Activated CD8-positive, alpha-beta T cell treated with anti-CD3 and anti-CD28 coated beads, Interleukin-2, amount 10 ng/mL, durations not matched to agents 7 days and 5 days (primary cell): Measurements from ENCODE around the gene KCNQ4. TPM values are rescaled to one million over a fixed set of nuclear protein-coding genes. Genes with fewer than 3 reads are reported as not detected.

ENCODE experiments used
- ATAC-seq: fragments of 150-1000 bp; cut with Tn5 transposase; one replicate; pipeline ENCODE4 v1.10.0; 2021; ENCODE audit warnings: moderate library complexity
- CTCF ChIA-PET: fragments of 350-600 bp; sonication (Branson Sonifier 250); formaldehyde crosslinking; loops from one replicate; lab custom pipeline; 2021; ENCODE audit warnings: antibody characterized with exemption; lab: Charles Lee
- POLR2A ChIA-PET: fragments of 350-600 bp; sonication (Branson Sonifier 250); formaldehyde crosslinking; loops from one replicate; lab custom pipeline; 2021; ENCODE audit warnings: antibody characterized with exemption; lab: Charles Lee
- DNase-seq: peaks from one replicate; pipeline ENCODE4 v3.0.0-alpha.2; 2020
- H3K27ac Mint-ChIP-seq: one replicate; pipeline ENCODE4 v1.8.0; 2021; ENCODE audit warnings: mild to moderate bottlenecking, mixed read lengths
- H3K27me3 Mint-ChIP-seq: one replicate; pipeline ENCODE4 v1.8.0; 2021; ENCODE audit warnings: low read depth, mixed read lengths
- H3K36me3 Mint-ChIP-seq: one replicate; pipeline ENCODE4 v1.8.0; 2021; ENCODE audit warnings: low read depth, mixed read lengths
- H3K4me1 Mint-ChIP-seq: one replicate; pipeline ENCODE4 v1.8.0; 2021; ENCODE audit warnings: low read depth, mixed read lengths
- H3K4me3 Mint-ChIP-seq: one replicate; pipeline ENCODE4 v1.8.0; 2021; ENCODE audit warnings: mild to moderate bottlenecking, mixed read lengths
- H3K9me3 Mint-ChIP-seq: one replicate; pipeline ENCODE4 v1.8.0; 2022; ENCODE audit warnings: mixed read lengths; ENCODE audit not compliant: insufficient read depth
- total RNA-seq, 2 experiments: library from RNA; stranded (reverse); gene quantifications; one replicate each; pipeline ENCODE4 v1.2.3, GENCODE V29; 2021

KCNQ4 gene
- total RNA-seq, 2 experiments from 2014 or later: 0.73 to 0.87 TPM

DNA sequence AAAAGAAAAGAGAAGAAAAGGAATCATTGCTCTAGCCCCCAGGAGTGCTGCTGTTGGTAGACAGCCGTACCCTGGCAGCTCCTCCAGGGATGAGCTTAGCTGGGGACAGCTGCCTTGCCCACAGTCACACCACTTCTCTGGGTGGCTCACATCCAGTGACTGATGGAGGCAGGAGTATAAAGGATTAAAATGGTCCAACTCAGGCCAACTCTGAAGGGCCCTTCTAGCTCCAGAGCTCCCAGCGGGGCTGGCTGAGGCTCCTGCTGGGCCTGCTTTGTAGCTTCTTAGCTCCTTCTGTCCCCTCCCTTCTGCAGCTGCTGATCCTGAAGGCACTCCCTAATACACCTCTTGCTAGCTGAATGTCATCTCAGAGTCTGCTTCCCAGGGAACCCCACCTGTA lies 74.2 kb downstream of the KCNQ4 start:
- no peaks in the 10 kb centered on the region for H3K9me3 Mint-ChIP-seq
- DNase-seq (no peak), ATAC-seq (no peak)
- CTCF ChIA-PET: interaction anchor here (1.0 to 8.1 kb wide), 6 partner anchors 9 to 232 kb away, joined by 3 to 130 read pairs (median 4); no protein-coding TSS in a partner anchor
- POLR2A ChIA-PET: interaction anchor here (1.2 kb wide), 1 partner anchor 123 kb away, joined by 4 read pairs; no protein-coding TSS in a partner anchor
- peaks cover 21% of the 10 kb centered on the region for H3K27me3 Mint-ChIP-seq
- H3K4me1 Mint-ChIP-seq: peaks cover 9% of the 10 kb centered on the region
- no peak overlapping the region for H3K27ac Mint-ChIP-seq
- H3K36me3 Mint-ChIP-seq: peaks cover 3% of the 10 kb centered on the region
- no peak overlapping the region for H3K4me3 Mint-ChIP-seq

DNA sequence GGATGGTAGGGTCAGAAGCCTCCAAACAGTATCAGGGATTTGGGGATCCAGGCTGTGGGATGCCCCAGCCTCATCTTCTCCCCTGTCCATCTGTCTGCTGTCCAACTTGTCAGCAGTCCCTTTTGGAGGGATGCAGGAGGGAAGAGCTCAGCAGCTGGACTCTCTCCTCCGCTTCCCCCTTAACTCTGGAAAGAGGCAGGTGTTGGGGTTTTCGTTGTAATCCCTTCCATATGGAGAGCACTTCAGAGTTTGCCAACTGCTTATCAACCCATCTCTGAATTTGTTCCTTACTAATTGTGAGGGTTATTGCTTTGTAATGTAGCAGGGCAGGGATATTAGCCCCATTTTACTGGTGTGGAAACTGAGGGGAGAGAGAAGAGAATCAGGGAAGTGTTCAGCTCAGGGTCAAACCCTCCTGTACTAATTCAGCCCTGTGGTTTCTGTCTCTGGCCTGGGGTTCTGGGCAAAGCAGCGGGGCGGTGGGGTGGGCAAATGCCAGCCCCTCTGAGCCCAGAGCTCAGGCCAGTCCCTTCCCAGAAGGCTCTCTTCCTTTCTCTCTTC lies 75.3 kb downstream of the KCNQ4 start:
- DNase-seq: no peak
- Mint-ChIP-seq H3K27ac (no peak overlapping the region), H3K36me3 (peaks cover 3% of the 10 kb centered on the region), H3K9me3 (no peaks in the 10 kb centered on the region), H3K4me3 (no peak overlapping the region), H3K4me1 (peaks cover 21% of the 10 kb centered on the region), H3K27me3 (peaks cover 21% of the 10 kb centered on the region)
- POLR2A ChIA-PET: interaction anchor here (0.7 to 1.1 kb wide), 3 partner anchors 9 to 96 kb away, joined by 3 read pairs; no protein-coding TSS in a partner anchor
- CTCF ChIA-PET: interaction anchor here (0.6 to 8.1 kb wide), 6 partner anchors 9 to 190 kb away, joined by 3 to 130 read pairs (median 4); no protein-coding TSS in a partner anchor
- no peak for ATAC-seq

DNA sequence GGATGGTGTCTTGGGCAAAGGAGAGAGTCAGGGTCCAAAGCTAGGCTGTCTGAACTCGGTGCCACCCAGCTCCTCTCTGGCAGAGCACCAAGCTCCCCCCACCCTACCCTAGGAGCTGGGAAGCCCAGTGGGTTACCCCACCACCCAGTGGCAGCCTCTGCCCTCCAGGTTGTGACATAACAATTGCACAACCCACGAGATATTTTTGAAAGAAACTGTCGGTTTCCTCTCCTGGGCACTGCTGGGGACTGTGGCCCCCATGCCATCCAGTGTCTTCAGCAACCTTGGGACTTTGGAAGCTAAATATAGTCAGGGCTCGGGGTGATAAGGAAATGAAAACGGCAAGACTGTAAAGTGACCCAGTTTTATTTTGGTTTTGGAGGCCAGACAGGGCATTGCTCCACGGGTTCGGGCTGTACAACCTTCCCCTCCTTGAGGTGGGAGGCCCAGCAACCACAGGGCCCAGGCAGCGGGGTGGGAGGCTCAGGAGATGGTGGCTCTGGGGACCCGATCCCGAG lies 77.2 kb downstream of the KCNQ4 start:
- Mint-ChIP-seq H3K4me3 (peak overlapping the region; percentile 79), H3K27ac (peak overlapping the region; percentile 88), H3K36me3 (peaks cover 3% of the 10 kb centered on the region), H3K9me3 (no peaks in the 10 kb centered on the region), H3K4me1 (peaks cover 30% of the 10 kb centered on the region), H3K27me3 (peaks cover 21% of the 10 kb centered on the region)
- ChIA-PET CTCF (interaction anchor here (0.7 to 8.1 kb wide), 5 partner anchors 12 to 89 kb away, joined by 3 to 130 read pairs (median 6); no protein-coding TSS in a partner anchor), POLR2A (interaction anchor here (3.0 kb wide), 1 partner anchor 169 kb away, joined by 14 read pairs; the partner anchor contains the start of gene NFYC)
- no peak for ATAC-seq
- no peak for DNase-seq

DNA sequence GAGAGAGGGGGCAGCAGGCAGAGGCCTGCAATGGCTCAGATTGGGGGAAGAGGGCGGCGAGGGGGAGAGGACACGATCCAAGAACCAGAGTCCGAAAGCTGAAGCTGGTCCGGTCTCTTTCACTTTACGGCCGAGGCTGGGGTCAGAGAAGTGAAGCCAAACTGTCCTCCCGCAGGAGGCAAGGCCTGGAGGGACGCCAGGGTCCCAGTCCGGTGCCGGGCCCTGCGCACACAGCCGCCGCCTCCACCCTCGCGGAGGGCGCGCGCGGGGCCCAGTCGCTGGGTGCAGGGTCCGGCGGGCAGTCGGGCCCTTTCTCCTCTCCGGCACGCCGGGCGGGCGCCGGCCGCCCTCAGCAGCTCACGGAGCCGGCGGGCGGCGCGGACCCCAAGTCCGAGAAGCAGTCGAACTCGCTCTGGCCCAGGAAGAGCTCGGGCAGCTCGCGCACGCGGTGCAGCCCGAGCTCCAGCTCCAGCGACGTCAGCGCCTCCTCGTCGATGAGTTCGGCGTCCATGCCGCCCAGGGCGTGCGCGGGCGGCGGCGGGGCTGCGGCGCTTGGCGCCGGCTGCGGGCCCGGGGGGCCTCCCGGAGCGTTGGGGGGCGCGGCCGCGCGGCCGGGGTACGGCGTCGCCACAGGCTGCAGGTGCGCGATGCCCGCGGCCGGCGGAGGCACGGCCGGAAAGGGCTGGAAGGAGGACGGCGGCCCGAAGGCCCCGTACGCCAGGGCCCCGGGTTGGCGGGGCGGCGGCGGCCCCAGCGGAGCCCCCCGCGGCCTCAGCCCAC lies 77.8 kb downstream of the KCNQ4 start:
- H3K9me3 Mint-ChIP-seq: no peaks in the 10 kb centered on the region
- DNase-seq: peak; percentile 51
- no peak for ATAC-seq

DNA sequence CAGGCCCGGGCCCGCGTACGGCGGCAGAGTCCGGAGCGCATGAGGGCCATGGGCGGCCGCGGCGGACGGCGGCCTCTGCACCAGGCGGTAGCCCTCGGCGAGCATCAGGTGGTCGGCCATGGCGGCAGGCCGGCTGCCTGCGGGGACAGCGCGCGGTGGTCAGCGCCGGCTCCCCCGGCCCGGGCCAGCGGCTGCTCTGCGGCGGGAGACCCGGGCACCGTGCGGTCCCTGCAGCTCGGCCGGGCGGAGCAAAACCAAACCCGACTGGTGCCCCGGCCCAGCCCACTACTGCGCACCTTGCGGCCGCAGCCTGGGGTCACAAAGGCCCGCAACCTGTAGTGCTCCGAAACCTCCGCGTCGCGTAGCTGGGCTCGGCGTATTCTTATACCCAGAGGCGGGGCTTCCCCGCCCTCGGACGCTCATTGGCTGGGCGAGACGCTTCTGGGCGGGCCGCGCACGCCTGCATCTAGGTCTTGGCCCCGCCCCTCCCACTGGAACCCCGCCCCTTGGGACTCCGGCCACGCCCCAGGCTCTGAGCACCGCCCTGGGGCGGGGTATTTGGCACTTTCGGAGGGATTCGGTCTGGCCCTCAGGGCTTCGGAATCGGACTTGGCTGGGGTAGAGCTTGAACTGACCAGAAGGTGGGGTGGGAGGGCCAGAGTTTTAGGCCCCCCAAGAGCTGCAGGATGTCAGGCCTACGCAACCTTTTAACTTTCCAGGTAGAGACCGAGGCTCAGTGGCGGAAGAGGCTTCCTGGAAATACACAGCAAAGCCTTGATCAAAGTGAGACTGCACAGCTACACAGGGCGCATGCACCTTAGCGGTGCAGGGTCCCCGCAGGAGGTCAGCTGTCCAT lies 78.6 kb downstream of the KCNQ4 start, which contains the start of gene CITED4:
Gene CITED4, minus strand, starts transcription at position 356 of the 856 bp plus-strand sequence. Its CDS starts 236 bp downstream, at position 120.
- H3K4me1 Mint-ChIP-seq: peaks cover 30% of the 10 kb centered on the region
- H3K9me3 Mint-ChIP-seq: no peaks in the 10 kb centered on the region
- DNase-seq (peak; percentile 97), ATAC-seq (peak; percentile 93)
- H3K4me3 Mint-ChIP-seq: peak within 1 kb of the TSS; percentile 79
- ChIA-PET POLR2A (interaction anchor here (0.5 to 3.0 kb wide), 14 partner anchors 9 to 171 kb away, joined by 3 to 15 read pairs (median 4); partner anchors contain the start of genes CTPS1 and NFYC), CTCF (interaction anchor here (0.8 to 8.1 kb wide), 20 partner anchors 9 to 330 kb away, joined by 3 to 130 read pairs (median 4); partner anchors contain the start of gene CTPS1)
- H3K36me3 Mint-ChIP-seq: peaks cover 3% of the 10 kb centered on the region
- H3K27ac Mint-ChIP-seq: peak within 1 kb of the TSS; percentile 96
- peaks cover 21% of the 10 kb centered on the region for H3K27me3 Mint-ChIP-seq

More for the DNA sequence above, 77.8 kb downstream of the KCNQ4 start:
- peak overlapping the region; percentile 88 for H3K27ac Mint-ChIP-seq
- CTCF ChIA-PET: interaction anchor here (0.7 to 8.1 kb wide), 17 partner anchors 8 to 329 kb away, joined by 3 to 130 read pairs (median 5); no protein-coding TSS in a partner anchor
- H3K36me3 Mint-ChIP-seq: peaks cover 3% of the 10 kb centered on the region
- POLR2A ChIA-PET: interaction anchor here (0.9 to 3.0 kb wide), 7 partner anchors 20 to 170 kb away, joined by 3 to 15 read pairs (median 9); partner anchors contain the start of genes CTPS1 and NFYC
- H3K4me1 Mint-ChIP-seq: peaks cover 30% of the 10 kb centered on the region
- peaks cover 21% of the 10 kb centered on the region for H3K27me3 Mint-ChIP-seq
- peak overlapping the region; percentile 79 for H3K4me3 Mint-ChIP-seq

DNA sequence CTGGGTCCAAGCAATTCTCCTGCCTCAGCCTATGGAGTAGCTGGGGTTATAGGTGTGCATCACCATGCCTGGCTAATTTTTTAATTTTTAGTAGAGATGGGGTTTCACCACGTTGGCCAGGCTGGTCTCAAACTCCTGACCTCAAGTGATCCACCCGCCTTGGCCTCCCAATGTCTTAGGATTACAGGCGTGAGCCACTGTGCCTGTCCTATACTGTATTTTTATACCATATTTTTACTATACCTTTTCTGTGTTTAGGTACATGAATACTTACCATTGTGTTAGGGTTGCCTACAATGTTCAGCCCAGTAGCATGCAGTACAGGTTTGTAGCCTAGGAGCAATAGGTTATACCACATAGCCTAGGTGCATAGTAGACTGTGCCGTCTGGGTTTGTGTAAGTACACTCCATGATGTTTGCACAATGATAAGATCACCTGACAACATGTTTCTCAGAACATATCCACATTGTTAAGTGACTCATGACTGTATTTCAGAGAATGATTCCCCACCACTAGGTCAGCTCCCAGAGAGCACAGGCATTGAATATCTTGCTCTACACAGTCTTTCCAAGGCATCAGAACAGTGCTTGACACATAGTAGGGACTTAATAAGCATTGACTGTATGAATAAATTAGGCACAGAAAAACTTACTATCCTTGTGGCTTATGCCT lies 84.6 kb downstream of the KCNQ4 start:
- DNase-seq (no peak), ATAC-seq (peak; percentile 79)
- H3K9me3 Mint-ChIP-seq: peaks cover 4% of the 10 kb centered on the region
- ChIA-PET POLR2A (interaction anchor here (0.8 kb wide), 1 partner anchor 177 kb away, joined by 6 read pairs; the partner anchor contains the start of gene NFYC), CTCF (interaction anchor here (0.9 to 3.9 kb wide), 4 partner anchors 13 to 94 kb away, joined by 3 to 13 read pairs (median 6); no protein-coding TSS in a partner anchor)
- no peak overlapping the region for H3K4me3 Mint-ChIP-seq
- no peaks in the 10 kb centered on the region for H3K36me3 Mint-ChIP-seq
- H3K4me1 Mint-ChIP-seq: peaks cover 32% of the 10 kb centered on the region
- H3K27ac Mint-ChIP-seq: no peak overlapping the region
- H3K27me3 Mint-ChIP-seq: no peaks in the 10 kb centered on the region

DNA sequence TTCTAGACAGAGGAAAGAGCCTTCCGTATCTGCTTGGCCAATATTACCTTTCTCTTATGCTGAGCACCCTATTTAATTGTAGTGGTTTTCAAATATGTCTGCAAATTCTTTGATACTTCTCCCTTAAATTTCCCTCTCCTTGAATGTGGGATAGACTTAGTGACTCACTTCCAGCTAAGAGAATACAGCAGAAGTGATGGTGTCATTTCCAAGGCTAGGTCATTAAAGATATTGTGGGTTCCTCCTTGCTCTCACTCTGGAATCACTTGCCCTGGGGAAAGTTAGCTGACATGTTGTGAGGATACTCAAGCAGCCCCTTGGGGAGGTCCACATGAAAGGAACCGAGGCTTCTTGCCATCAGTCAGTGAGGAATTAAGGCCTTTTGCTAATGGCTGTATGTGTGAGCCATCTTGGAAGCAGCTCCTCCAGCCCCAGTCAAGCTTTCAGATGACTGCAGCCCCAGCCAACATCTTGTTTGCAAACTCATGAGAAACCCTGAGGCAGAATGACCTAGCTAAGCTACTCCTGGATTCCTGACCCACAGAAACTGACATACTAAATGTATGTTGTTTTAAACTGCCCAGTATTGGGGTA lies 86.6 kb downstream of the KCNQ4 start:
- Mint-ChIP-seq H3K27me3 (no peaks in the 10 kb centered on the region), H3K4me1 (peaks cover 31% of the 10 kb centered on the region), H3K36me3 (no peaks in the 10 kb centered on the region), H3K9me3 (peaks cover 4% of the 10 kb centered on the region), H3K27ac (no peak overlapping the region), H3K4me3 (no peak overlapping the region)
- no peak for DNase-seq
- no peak for ATAC-seq
- ChIA-PET POLR2A (no interaction called here), CTCF (interaction anchor here (1.2 to 3.9 kb wide), 3 partner anchors 26 to 83 kb away, joined by 3 to 13 read pairs (median 3); no protein-coding TSS in a partner anchor)

DNA sequence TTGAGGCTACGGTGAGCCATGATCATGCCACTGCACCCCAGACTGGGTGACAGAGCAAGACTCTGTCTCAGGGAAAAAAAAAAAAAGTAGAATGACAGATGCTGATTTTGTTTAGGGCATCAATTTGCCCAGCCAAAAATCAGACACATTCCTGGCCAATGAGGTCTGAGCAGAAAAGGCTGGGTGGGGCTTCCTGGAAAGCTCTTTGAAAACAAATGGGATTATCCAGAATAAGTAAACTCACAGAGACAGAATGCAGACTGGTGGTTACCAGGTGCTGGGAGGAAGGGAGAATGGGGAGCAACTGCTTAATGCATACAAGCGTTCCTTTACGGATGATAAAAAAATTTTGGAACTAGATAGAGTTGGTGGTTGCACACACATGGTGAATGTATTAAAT lies 88.7 kb downstream of the KCNQ4 start:
- Mint-ChIP-seq H3K36me3 (peaks cover 14% of the 10 kb centered on the region), H3K9me3 (peaks cover 12% of the 10 kb centered on the region), H3K4me1 (peaks cover 50% of the 10 kb centered on the region), H3K4me3 (no peak overlapping the region), H3K27me3 (no peaks in the 10 kb centered on the region), H3K27ac (no peak overlapping the region)
- POLR2A ChIA-PET: interaction anchor here (0.6 to 0.9 kb wide), 2 partner anchors 10 to 12 kb away, joined by 3 to 4 read pairs; partner anchors contain the start of gene CITED4
- ATAC-seq (no peak), DNase-seq (no peak)
- CTCF ChIA-PET: interaction anchor here (0.9 to 2.2 kb wide), 2 partner anchors 10 to 79 kb away, joined by 4 to 8 read pairs; partner anchors contain the start of gene CITED4

DNA sequence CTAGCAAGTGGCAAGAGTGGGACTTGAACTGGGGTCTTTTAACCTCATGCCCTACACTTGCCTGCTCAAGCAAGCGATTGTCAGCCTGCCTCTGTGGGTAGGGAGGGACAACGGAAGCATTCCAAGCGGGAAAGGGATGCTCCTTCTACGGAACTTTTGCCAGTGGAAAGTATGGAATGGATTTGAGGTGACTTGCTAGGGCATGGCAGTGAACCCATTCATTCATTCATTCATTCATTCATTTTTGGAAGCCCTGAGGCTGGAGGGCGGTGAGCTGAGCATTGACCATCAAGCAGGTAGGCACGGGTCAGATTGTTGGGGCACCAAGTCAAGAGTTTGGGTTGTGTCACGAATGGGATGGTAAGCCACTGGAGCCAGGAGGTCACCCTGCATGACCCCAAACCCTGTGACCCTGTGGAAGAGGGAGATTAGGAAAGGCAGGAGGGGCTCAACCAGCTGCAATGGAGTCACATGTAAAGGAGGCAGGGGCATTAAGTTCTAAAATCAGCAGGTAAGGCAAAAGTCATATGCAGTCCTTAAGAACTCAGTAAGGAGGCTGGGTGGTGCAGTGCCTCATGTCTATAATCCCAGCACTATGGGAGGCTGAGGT lies 90.4 kb downstream of the KCNQ4 start:
- H3K27me3 Mint-ChIP-seq: no peaks in the 10 kb centered on the region
- peaks cover 46% of the 10 kb centered on the region for H3K4me1 Mint-ChIP-seq
- no peak overlapping the region for H3K4me3 Mint-ChIP-seq
- no peak overlapping the region for H3K27ac Mint-ChIP-seq
- CTCF ChIA-PET: interaction anchor here (1.1 to 2.2 kb wide), 2 partner anchors 24 to 78 kb away, joined by 3 to 8 read pairs; no protein-coding TSS in a partner anchor
- peaks cover 12% of the 10 kb centered on the region for H3K9me3 Mint-ChIP-seq
- H3K36me3 Mint-ChIP-seq: peaks cover 15% of the 10 kb centered on the region
- DNase-seq (no peak), ATAC-seq (no peak)
- POLR2A ChIA-PET: interaction anchor here (1.3 kb wide), 1 partner anchor 11 kb away, joined by 4 read pairs; the partner anchor contains the start of gene CITED4
